Chondrocyte (in vitro differentiated cells): ENCODE measurements around the gene MAP4K3. TPM values are rescaled to one million over a fixed set of nuclear protein-coding genes. Genes with fewer than 3 reads are reported as not detected.

Experiments used
- DNase-seq: peaks from one replicate; pipeline ENCODE4 v3.0.0; 2021; ENCODE audit warnings: mixed read lengths, low spot score
- H3K27ac Mint-ChIP-seq: one replicate; pipeline ENCODE4 v1.8.0; 2021; ENCODE audit warnings: mild to moderate bottlenecking, moderate library complexity, mixed read lengths; ENCODE audit not compliant: unreplicated experiment
- H3K27me3 Mint-ChIP-seq: 2 replicates; pipeline ENCODE4 v1.8.0; 2021; ENCODE audit warnings: low read depth, mixed read lengths
- H3K36me3 Mint-ChIP-seq: 2 replicates; pipeline ENCODE4 v1.8.0; 2021; ENCODE audit warnings: low read depth, mixed read lengths
- H3K4me1 Mint-ChIP-seq: 2 replicates; pipeline ENCODE4 v1.8.0; 2021; ENCODE audit warnings: low read depth, mild to moderate bottlenecking, mixed read lengths
- H3K4me3 Mint-ChIP-seq: one replicate; pipeline ENCODE4 v1.8.0; 2021; ENCODE audit warnings: mild to moderate bottlenecking, moderate library complexity, mixed read lengths; ENCODE audit not compliant: unreplicated experiment
- H3K9me3 Mint-ChIP-seq: 2 replicates; pipeline ENCODE4 v1.8.0; 2021; ENCODE audit warnings: low read depth, mixed read lengths
- CTCF ChIP-seq: fragments of 200-600 bp; sonication (generic); IDR thresholded peaks from 2 replicates; pipeline ENCODE4 v1.5.0; 2021; ENCODE audit warnings: antibody characterized with exemption, mild to moderate bottlenecking, moderate library complexity
- total RNA-seq: library from RNA; stranded (reverse); gene quantifications from 3 replicates; pipeline ENCODE4 v1.2.1, GENCODE V29; 2021

Gene MAP4K3
- total RNA-seq, 1 donor from 2014 or later = 35.3 TPM

- no peak for TF ChIP-seq CTCF
- Mint-ChIP-seq H3K27me3 (no peaks in the 10 kb centered on the region), H3K36me3 (peaks cover 13% of the 10 kb centered on the region), H3K27ac (peak overlapping the region; percentile 14), H3K9me3 (peaks cover 7% of the 10 kb centered on the region), H3K4me1 (peaks cover 7% of the 10 kb centered on the region), H3K4me3 (no peak overlapping the region)
- DNase-seq = no peak
These were observed 18.7 kb upstream of the MAP4K3 start for GRCh38 chr2:39455826-39456225.

- H3K27me3 Mint-ChIP-seq = no peaks in the 10 kb centered on the region
- no peaks in the 10 kb centered on the region for H3K9me3 Mint-ChIP-seq
- no peak overlapping the region for H3K27ac Mint-ChIP-seq
- DNase-seq = no peak
- H3K4me1 Mint-ChIP-seq = peaks cover 7% of the 10 kb centered on the region
- peaks cover 7% of the 10 kb centered on the region for H3K36me3 Mint-ChIP-seq
- no peak for TF ChIP-seq CTCF
- no peak overlapping the region for H3K4me3 Mint-ChIP-seq
These were observed 15.3 kb upstream of the MAP4K3 start for GRCh38 chr2:39452396-39452795.

GRCh38 chr2:39451954-39452353, 14.9 kb upstream of the MAP4K3 start:
- DNase-seq = no peak
- H3K9me3 Mint-ChIP-seq = no peaks in the 10 kb centered on the region
- no peak overlapping the region for H3K4me3 Mint-ChIP-seq
- no peak overlapping the region for H3K27ac Mint-ChIP-seq
- peaks cover 7% of the 10 kb centered on the region for H3K4me1 Mint-ChIP-seq
- no peaks in the 10 kb centered on the region for H3K27me3 Mint-ChIP-seq
- H3K36me3 Mint-ChIP-seq = peaks cover 7% of the 10 kb centered on the region
- no peak for TF ChIP-seq CTCF

GRCh38 chr2:39448169-39448502, 11.1 kb upstream of the MAP4K3 start:
- Mint-ChIP-seq H3K4me1 (peaks cover 2% of the 10 kb centered on the region), H3K9me3 (no peaks in the 10 kb centered on the region), H3K27ac (no peak overlapping the region), H3K27me3 (no peaks in the 10 kb centered on the region), H3K36me3 (peaks cover 3% of the 10 kb centered on the region), H3K4me3 (no peak overlapping the region)
- TF ChIP-seq CTCF = no peak
- DNase-seq = no peak

- Mint-ChIP-seq H3K9me3 (peaks cover 3% of the 10 kb centered on the region), H3K27ac (no peak overlapping the region), H3K36me3 (peaks cover 4% of the 10 kb centered on the region), H3K4me3 (no peak overlapping the region), H3K4me1 (no peaks in the 10 kb centered on the region), H3K27me3 (no peaks in the 10 kb centered on the region)
- DNase-seq = no peak
- TF ChIP-seq CTCF = no peak
These were observed 10.4 kb upstream of the MAP4K3 start for GRCh38 chr2:39447266-39448168.
